Suprapubic skin (tissue), 4 donors: ENCODE results near the gene TLE1. TPM values are rescaled to one million over a fixed set of nuclear protein-coding genes. Genes with fewer than 3 reads are reported as not detected.

Experiments
- DNase-seq, 2 donors: peaks; one replicate each; pipeline ENCODE4 v3.0.0-alpha.2; 2019; ENCODE audit warnings: low spot score in 2 of 2
- H3K27ac ChIP-seq: fragments of 200-600 bp; sonication (generic); one replicate; pipeline ENCODE4 v1.5.1; 2019
- H3K27me3 ChIP-seq: fragments of 200-600 bp; sonication (generic); one replicate; pipeline ENCODE4 v1.5.1; 2019
- H3K36me3 ChIP-seq: fragments of 200-600 bp; sonication (generic); one replicate; pipeline ENCODE4 v1.5.1; 2019
- H3K4me1 ChIP-seq: fragments of 200-600 bp; sonication (generic); one replicate; pipeline ENCODE4 v1.5.1; 2019
- H3K4me3 ChIP-seq: fragments of 200-600 bp; sonication (generic); one replicate; pipeline ENCODE4 v1.5.1; 2019; ENCODE audit warnings: mild to moderate bottlenecking
- H3K9me3 ChIP-seq: fragments of 200-600 bp; sonication (generic); one replicate; pipeline ENCODE4 v1.5.1; 2019
- EP300 ChIP-seq: sonication (generic); formaldehyde crosslinking; IDR thresholded peaks from one replicate; pipeline ENCODE4 v1.6.1; 2017; ENCODE audit warnings: antibody characterized with exemption
- POLR2A ChIP-seq, 2 donors: fragments of 450-650 bp; IDR thresholded peaks; one replicate each; pipeline ENCODE4 v1.6.1; 2017; ENCODE audit warnings: antibody characterized with exemption in 2 of 2, mild to moderate bottlenecking in 2 of 2, moderate library complexity in 2 of 2
- POLR2AphosphoS5 ChIP-seq, 3 donors: sonication (generic); formaldehyde crosslinking; IDR thresholded peaks; one replicate each; pipeline ENCODE4 v1.6.1; 2017; ENCODE audit warnings: antibody characterized with exemption in 3 of 3
- WGBS: methylation state at CpG from one replicate; pipeline ENCODE4 v1.1.5; 2018; 5-methylcytosine and 5-hydroxymethylcytosine counted together
- total RNA-seq, 4 donors: library from RNA; depleted of rRNA; stranded (reverse); fragments of >200 nt; gene quantifications; one replicate each; pipeline ENCODE4 v1.1.0, GENCODE V29; 2016
- TF ChIP-seq, protein P1 (sequence below), 2 donors: fragments of 200-600 bp in 1 of 2; fragments of 450-650 bp in 1 of 2; sonication (generic) in 1 of 2; IDR thresholded peaks; one replicate each; pipeline ENCODE4 v1.5.1; 2016 to 2019; ENCODE audit warnings: antibody characterized with exemption in 2 of 2, mild to moderate bottlenecking in 1 of 2, moderate library complexity in 1 of 2

TLE1 gene
- total RNA-seq, 4 donors from 2014 or later, result 34.8 to 73.5 (median 47.5) TPM

GRCh38 chr9:81600631-81601030, 88.7 kb downstream of the TLE1 start:
- Histone ChIP-seq H3K9me3 (no peaks in the 10 kb centered on the region), H3K36me3 (peaks cover 23% of the 10 kb centered on the region), H3K27ac (no peak overlapping the region), H3K27me3 (no peaks in the 10 kb centered on the region), H3K4me3 (no peak overlapping the region), H3K4me1 (peaks cover 11% of the 10 kb centered on the region)
- TF ChIP-seq POLR2AphosphoS5 (IDR thresholded peaks at IDR 0.05), result no peak
- TF ChIP-seq, protein P1, sequence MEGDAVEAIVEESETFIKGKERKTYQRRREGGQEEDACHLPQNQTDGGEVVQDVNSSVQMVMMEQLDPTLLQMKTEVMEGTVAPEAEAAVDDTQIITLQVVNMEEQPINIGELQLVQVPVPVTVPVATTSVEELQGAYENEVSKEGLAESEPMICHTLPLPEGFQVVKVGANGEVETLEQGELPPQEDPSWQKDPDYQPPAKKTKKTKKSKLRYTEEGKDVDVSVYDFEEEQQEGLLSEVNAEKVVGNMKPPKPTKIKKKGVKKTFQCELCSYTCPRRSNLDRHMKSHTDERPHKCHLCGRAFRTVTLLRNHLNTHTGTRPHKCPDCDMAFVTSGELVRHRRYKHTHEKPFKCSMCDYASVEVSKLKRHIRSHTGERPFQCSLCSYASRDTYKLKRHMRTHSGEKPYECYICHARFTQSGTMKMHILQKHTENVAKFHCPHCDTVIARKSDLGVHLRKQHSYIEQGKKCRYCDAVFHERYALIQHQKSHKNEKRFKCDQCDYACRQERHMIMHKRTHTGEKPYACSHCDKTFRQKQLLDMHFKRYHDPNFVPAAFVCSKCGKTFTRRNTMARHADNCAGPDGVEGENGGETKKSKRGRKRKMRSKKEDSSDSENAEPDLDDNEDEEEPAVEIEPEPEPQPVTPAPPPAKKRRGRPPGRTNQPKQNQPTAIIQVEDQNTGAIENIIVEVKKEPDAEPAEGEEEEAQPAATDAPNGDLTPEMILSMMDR (IDR thresholded peaks at IDR 0.05), result no peak
- no peak for TF ChIP-seq POLR2A (IDR thresholded peaks at IDR 0.05)
- TF ChIP-seq EP300, result no peak
- 90% methylated on average over 4 of the region's 4 CpGs for WGBS
- no peak for DNase-seq

DNA sequence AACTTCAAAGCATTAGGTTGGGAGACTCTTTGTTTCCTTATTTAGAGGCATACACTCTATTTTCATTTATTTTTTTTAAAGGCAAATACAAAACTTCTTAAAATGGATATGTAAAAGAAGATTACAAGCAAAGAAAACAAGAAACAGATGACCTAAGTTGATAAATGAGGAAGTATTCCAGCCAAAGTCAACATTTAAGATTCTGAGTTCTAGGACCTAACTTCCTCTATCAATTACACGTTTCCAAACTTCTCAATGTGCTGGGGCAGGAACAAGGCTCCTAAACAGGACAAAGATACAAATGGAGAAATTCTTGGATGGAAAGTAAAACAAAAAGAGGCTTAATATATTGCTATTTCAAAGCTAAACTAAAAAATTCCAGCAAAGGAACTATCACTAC, 89.5 kb downstream of the TLE1 start:
- no peak overlapping the region for H3K27ac ChIP-seq
- H3K36me3 ChIP-seq, result peaks cover 23% of the 10 kb centered on the region
- DNase-seq, result no peak
- no peak for TF ChIP-seq EP300
- H3K27me3 ChIP-seq, result no peaks in the 10 kb centered on the region
- no peaks in the 10 kb centered on the region for H3K9me3 ChIP-seq
- peaks cover 11% of the 10 kb centered on the region for H3K4me1 ChIP-seq
- no peak overlapping the region for H3K4me3 ChIP-seq
- WGBS, result 57% methylated on average over 1 of the region's 1 CpG

DNA sequence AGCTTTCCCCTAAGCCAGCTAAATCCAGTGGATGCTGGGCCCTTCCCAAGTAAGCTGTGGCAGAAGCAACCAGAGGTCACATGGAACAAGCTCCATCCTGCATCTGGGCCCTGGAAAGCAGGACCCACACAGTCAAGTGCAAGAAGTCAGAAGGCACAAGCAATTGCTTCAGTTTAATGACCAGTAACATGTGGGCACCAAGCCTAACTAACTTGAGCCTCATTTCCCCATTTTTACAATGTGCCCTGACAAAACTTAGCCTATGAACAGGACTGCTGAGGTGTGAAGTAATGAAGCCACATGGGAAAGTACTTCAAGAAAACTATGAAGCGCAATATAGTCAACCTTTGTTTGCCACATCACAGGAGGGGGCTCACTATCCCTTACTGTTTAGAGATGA, 90.5 kb downstream of the TLE1 start:
- Histone ChIP-seq H3K36me3 (peaks cover 16% of the 10 kb centered on the region), H3K27me3 (no peaks in the 10 kb centered on the region), H3K4me1 (peaks cover 11% of the 10 kb centered on the region), H3K27ac (no peak overlapping the region), H3K4me3 (no peak overlapping the region), H3K9me3 (no peaks in the 10 kb centered on the region)
- no peak for DNase-seq
- TF ChIP-seq POLR2A (IDR thresholded peaks at IDR 0.05) (no peak), EP300 (no peak), POLR2AphosphoS5 (IDR thresholded peaks at IDR 0.05) (no peak)
- TF ChIP-seq, protein P1 (IDR thresholded peaks at IDR 0.05), result no peak
- 94% methylated on average over 1 of the region's 1 CpG for WGBS

GRCh38 chr9:81598123-81598497, 91.2 kb downstream of the TLE1 start:
- 92% methylated on average over 9 of the region's 9 CpGs for WGBS
- DNase-seq, result no peak
- Histone ChIP-seq H3K4me3 (no peak overlapping the region), H3K36me3 (peaks cover 13% of the 10 kb centered on the region), H3K27ac (no peak overlapping the region), H3K27me3 (no peaks in the 10 kb centered on the region), H3K4me1 (peaks cover 11% of the 10 kb centered on the region), H3K9me3 (no peaks in the 10 kb centered on the region)
- TF ChIP-seq, protein P1 (IDR thresholded peaks at IDR 0.05), result no peak
- TF ChIP-seq POLR2A (IDR thresholded peaks at IDR 0.05), result no peak
- TF ChIP-seq POLR2AphosphoS5 (IDR thresholded peaks at IDR 0.05), result no peak
- TF ChIP-seq EP300, result no peak

DNA sequence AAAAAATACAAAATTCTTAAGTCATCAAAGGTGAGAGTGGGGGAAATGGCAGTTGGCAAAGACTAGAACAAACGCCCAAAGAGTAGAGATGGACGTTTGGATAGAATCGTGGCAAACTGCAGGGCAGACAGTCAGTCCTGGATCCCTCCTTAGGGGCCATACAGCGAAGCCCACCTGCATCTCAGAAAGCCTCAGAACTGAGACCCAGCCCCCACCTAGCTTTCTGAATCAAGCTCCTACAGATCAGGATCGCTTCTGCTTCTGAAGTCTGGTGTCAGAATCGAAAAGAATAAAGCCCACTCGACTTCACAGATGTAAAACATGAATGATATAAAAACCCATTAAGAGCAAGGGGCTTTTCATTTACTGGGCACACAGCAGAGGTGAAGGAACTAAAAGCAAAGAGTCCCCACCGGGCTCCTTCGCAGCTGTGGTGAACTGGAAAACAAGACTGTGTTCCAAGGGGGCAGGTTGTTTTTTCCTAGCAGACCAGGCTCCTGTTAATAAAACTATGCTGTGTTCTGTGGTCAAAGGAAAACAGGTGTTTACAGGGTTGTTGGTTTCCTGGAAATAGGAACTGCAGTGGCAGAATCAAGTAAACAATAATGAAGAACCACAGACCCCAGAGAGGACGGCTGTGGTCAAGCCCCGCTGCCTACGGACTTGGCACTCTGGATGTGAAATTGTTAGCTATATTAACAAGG, 91.8 kb downstream of the TLE1 start:
- DNase-seq, result no peak
- H3K4me1 ChIP-seq, result peaks cover 11% of the 10 kb centered on the region
- H3K27me3 ChIP-seq, result no peaks in the 10 kb centered on the region
- no peak overlapping the region for H3K4me3 ChIP-seq
- H3K36me3 ChIP-seq, result peaks cover 16% of the 10 kb centered on the region
- no peaks in the 10 kb centered on the region for H3K9me3 ChIP-seq
- WGBS, result 87% methylated on average over 12 of the region's 12 CpGs
- TF ChIP-seq POLR2AphosphoS5 (IDR thresholded peaks at IDR 0.05) (no peak), EP300 (no peak), POLR2A (IDR thresholded peaks at IDR 0.05) (no peak)
- TF ChIP-seq, protein P1 (IDR thresholded peaks at IDR 0.05), result no peak
- no peak overlapping the region for H3K27ac ChIP-seq
